ENCODE measurements around the gene SLC12A6. TPM values are rescaled to one million over a fixed set of nuclear protein-coding genes. Genes with fewer than 3 reads are reported as not detected.

SLC12A6 gene
- total and polyA plus RNA-seq, 2 of the 13 experiments (the other 11 are each of a cell fraction or from before 2014, with no cell fraction given) = 15.2 to 30.1 TPM

- TF ChIP-seq HNF4G (IDR thresholded peaks at IDR 0.05; ENCODE audit: borderline replicate concordance, low read depth, low read length) (no peak), HNF4G (CRISPR knock-in tag; IDR thresholded peaks at IDR 0.05; ENCODE audit: borderline replicate concordance, low read depth) (peak; percentile 56; the same call in 1 of the 2 replicates), ZNF513 (CRISPR knock-in tag; conservative IDR thresholded peaks at IDR 0.05) (no peak), ZNF253 (CRISPR knock-in tag; IDR thresholded peaks at IDR 0.05; ENCODE audit: borderline replicate concordance) (0 out of 2 replicates have a peak, but pooled peaks have one; percentile 45), ZBTB40 (IDR thresholded peaks at IDR 0.05) (no peak), ZBTB40 (CRISPR knock-in tag; IDR thresholded peaks at IDR 0.05) (peak; percentile 39; the same call in 1 of the 2 replicates), ZNF562 (CRISPR knock-in tag; IDR thresholded peaks at IDR 0.05; ENCODE audit: borderline replicate concordance) (no peak), TAF15 (IDR thresholded peaks at IDR 0.05; ENCODE audit: low read depth, low read length, poor library complexity, severe bottlenecking) (peak; percentile 75), BCL6 (CRISPR knock-in tag; IDR thresholded peaks at IDR 0.05) (peak; percentile 49; the same call in 1 of the 2 replicates), ZHX1 (CRISPR knock-in tag; IDR thresholded peaks at IDR 0.05; ENCODE audit: low read depth) (peak; percentile 50; the same call in 1 of the 2 replicates), TEF (CRISPR knock-in tag; IDR thresholded peaks at IDR 0.05) (no peak), HMG20B (CRISPR knock-in tag; conservative IDR thresholded peaks at IDR 0.05) (no peak; the same call in 1 of the 2 replicates), PPARG (CRISPR knock-in tag; conservative IDR thresholded peaks at IDR 0.05) (0 out of 2 replicates have a peak, but pooled peaks have one; percentile 12)
Measured at GRCh38 chr15:34367101-34368081, 29.8 kb upstream of the SLC12A6 start, which contains the start of gene LPCAT4 (continued).

All from HepG2 (cell line).